HG03108 (cell line): ENCODE results near the gene TUBB.

Source experiments
- ATAC-seq: cut with Tn5 transposase; IDR thresholded peaks from one replicate; pipeline ENCODE4 v1.9.1; 2021; ENCODE audit warnings: moderate library complexity; ENCODE audit not compliant: unreplicated experiment

TUBB gene

DNA sequence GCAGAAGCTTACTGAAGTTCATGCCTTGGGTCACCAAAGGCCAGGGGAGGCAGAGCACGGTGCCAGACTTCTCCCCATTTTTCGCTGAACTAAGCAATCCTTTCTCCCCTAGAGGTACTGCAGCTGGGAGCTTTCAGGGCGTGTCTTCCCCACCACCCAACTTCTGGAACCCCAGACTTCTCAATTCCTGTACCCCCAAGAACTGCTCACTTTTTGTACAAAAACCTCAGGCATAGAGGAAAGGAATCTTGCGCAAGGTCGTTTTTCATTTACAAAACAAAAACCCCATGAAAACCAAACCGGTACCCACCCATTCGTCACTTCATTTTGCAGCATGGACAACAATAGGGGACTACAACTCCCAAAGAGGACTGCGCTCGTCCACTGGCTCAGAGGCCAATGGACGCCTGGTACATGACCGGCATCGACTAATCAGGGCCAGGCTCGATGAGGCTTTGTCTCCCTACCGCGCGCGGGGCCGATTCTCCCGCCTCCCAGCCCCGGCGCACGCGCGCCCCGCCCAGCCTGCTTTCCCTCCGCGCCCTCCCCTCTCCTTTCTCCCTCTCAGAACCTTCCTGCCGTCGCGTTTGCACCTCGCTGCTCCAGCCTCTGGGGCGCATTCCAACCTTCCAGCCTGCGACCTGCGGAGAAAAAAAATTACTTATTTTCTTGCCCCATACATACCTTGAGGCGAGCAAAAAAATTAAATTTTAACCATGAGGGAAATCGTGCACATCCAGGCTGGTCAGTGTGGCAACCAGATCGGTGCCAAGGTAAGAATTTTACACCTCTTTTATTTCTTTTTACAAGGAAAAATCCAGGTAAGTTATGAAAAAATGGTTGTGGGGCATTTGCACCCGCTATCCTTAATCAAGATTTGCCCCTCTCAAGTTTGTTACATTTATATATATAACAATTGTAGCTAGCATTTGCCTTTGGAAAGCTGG, at the start of gene TUBB:
TSS of gene TUBB (plus strand) at position 562 of the 947 bp plus-strand sequence. CDS start at position 717, 155 bp downstream.
- ATAC-seq = peak; percentile 46

DNA sequence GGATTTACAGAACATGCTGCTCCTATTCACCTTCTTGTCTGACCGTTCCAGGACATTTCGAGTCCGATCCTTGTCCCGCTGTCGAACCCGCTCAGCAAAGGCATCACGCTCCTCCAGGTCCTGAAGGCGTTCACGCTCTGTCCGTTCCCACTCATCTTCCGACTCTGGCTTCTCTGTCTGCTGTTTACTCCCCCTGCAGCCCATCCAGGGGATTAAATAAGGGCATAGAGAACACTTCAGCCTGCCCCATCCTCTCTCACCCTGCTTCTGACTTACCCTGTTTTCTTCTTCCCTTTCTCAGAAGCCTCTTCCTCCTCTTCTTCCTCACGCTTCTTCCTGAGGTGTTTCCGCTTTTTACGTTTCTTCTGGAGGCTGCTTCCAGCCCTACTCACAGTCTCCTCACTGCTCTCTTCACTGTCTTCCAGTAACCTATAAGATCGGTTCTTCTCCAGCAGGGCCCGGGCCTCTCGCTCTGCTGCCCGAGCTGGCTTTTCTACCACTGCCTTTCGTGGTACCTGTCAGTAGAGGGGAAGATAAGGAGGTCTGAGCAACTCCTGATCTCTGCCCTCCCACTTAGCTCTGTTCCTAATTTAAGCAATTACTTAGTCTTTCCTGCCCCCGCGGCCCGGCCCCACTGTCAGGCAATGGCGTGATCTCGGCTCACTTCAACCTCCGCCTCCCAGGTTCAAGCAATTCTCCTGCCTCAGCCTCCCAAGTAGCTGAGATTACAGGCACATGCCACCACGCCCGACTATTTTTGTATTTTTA, 49.2 kb upstream of the TUBB start:
- no peak for ATAC-seq

DNA sequence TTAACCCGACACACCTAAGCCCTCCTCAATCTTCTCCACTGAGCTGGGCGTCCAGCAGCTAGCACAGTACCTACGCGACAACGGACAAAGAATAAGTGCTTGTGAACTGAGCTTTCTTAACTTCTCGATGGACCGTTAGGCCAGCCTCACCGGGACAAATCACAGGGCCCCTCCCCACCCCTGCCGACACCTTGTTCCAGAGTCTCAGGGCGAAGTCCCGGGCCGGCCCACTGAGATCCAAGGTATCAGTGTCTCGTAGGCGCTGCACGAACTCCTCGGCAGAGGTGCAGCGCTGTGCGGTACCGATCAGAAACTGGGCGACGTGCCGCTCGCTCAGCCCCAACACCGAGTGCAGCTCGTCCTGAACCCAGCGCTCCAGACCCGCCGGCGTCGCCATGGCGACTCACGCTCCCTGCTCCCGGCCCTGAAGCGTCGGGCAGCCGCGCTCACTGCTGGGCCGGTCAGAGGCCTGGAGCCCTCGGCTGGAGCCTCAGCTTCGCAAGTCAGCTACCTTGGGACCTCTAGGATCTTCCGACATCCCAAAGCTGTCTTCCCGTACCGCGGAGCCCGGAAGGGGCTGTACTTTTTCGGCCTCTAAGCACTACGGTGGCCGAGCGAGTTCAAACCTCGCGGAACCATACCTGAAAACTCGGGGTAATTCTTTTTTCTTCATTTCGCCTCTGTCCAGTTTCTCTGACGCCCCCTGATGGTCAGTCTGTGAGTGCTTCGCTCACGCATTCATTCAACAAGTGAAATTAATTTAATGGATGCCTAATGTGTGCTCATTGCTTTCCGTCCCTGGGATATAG, 47.5 kb upstream of the TUBB start, which contains the start of gene DHX16:
TSS of gene DHX16 (minus strand) at position 562 of the 809 bp plus-strand sequence. CDS start at position 397, 165 bp downstream.
- ATAC-seq = peak; percentile 61

DNA sequence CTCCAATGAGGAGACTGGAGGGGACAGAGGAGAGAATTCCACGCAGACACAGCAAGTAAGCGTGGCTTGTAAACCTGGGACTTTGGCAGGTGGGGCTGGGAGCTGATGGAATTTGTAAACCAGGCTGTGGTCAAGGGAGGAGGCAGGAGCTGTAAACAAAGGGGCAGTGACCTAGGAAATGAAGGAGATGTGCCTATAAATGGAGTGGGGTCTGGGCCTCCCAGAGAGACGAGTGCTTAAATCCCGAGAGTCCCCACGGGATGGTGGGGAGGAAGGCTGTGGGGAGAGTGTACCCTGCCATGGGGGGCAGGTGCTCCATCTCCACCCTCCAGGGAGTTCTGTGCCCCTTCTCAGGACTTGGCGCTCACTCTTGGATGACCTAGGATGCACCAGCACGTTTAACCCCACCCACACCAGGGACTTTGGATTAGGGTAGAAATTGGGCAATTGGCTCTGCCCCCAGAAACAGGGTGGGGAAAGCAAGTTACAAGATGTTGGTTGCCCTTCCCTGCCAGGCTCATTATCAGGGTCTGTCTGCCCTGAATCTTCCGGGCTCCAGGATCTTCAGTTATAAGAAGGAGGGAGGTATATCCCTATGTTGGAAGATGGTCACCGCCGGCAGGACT, 43.4 kb upstream of the TUBB start:
- ATAC-seq = no peak

DNA sequence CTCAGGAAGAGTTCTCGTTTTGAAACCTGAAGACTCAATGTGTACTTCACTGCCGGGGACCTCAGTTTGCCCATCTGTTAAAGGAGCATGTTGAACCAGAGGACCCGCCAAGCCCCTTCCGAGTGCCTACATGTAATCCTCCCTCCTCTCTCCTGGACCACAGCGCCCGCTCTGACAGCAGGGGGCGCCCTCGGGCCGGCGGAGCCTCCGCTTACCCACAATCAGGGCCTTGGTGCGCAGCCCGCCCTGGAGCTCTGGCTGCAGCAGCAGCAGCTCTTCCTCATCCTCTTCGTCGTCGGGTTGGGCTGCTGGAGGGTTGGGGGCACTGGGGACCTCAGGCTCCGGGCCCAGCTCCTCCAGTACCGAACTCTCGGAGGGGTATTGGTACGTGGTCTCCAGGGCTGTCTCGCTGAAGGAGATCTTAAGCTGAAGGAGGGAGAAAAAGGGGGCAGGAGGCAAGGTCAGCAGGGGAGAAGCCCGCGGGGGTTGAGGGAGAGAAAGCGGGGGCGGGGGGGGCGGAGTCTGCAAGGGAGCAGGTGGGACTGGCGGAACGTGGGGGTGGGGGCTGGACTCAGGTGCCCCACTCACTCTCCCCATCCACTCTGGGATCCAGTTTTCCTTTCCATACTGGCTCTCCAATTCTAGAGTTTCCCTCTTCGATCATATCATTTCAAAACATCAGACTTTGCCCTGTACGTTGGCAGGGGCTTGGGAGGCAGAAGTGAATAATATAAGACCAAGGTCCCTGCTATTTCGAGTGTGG, 41.0 kb upstream of the TUBB start:
- ATAC-seq = peak; percentile 41

DNA sequence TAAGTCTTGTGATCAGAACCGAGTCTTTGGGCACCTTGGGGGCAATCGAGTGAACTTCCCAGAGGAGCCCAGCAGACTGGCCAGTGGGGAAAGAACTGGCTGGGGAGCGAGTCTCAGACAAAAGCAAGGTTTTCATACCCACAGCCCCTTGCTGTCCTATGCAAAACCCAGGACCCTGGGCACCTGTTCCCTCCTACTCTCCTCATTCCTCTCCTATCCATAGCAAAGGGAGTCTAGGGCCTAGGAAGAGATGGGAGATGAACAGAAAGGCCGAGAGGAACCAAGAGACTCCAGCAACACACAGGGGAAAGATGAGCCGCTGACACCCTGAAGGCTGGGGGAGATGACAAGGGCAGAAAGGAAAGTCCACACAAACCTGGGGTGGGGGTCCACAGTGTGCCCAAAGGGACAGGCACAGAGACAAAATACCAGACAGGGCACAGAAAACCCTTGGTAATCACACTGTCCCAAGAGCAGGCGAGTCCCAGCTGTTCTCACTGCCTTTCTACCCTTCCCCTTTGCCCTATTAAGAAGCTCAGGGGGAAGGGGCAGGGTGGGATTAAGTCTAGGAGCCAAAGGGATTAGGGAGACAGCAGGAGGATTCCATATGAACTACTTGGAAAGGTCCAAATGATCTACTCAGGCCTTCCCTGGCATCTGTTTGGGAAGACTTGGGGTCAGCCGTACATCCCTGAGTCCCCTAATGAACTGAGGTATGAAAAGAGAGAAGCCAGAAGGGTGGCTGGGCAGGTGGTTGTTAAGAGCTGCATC, 40.2 kb upstream of the TUBB start:
- ATAC-seq = no peak

DNA sequence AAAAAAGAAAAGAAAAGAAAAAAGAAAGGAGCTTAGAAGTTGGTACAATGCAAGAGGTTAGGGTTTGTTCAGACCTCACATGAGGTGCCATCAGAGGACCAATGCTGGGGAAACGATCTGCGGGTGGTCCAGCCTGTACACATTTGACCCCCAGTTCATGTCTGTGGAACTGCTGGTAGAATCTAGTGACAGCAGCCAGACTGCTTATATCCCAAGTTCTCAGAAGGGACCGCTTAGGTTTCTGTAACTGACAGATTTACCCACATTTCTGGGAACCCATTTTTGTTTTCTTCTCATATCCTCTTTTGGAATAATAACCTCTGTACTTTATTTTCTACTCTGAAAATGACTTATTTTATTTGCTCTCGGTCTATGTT, 38.4 kb upstream of the TUBB start:
- ATAC-seq = no peak

DNA sequence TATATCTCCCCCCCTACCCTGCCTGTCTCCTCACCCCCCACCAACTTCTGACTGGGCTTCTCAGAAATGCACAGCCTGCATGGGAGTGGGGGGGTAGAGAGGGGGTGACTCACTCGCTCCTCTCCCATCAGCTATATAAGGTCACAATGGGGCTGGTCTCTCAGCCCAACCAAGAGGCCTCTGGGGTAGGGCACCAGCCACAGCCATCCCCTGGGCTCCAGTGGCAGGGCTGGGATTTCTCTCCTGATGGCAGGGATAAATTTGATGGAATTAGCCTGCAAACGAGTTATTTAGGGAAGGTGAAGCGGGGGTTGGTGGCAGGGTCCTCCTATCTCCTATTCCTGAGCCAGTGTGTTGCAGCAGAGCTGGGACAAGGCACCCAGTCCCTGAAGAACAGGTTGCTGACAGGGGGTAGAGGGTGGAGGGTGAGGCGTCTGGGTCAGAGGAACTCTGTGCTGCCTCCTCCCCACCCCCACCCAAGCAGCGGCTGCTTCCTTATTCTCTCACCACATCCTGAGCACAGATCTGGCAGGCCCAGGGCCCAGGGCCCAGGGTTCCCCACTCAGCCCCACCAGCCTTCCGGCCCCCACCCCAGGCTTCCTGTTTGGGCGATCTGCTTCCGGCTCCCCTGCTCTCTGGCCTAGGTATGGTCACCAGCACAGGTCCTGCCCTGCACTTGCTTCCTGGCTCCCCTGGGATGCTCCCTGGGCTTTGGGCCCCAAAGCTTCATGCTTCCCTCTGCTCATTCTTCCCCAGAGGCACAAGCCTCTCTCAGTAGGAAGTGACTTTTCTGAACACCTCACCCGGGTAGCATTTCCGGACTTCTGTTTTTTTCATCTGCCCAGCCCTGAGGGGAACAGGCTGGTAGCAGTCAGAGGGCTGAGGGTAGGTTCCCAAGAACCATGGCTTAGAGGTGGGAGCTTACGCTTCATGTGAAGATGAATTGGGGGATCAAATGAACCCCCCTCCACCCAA, 37.7 kb upstream of the TUBB start:
- ATAC-seq = peak; percentile 35

DNA sequence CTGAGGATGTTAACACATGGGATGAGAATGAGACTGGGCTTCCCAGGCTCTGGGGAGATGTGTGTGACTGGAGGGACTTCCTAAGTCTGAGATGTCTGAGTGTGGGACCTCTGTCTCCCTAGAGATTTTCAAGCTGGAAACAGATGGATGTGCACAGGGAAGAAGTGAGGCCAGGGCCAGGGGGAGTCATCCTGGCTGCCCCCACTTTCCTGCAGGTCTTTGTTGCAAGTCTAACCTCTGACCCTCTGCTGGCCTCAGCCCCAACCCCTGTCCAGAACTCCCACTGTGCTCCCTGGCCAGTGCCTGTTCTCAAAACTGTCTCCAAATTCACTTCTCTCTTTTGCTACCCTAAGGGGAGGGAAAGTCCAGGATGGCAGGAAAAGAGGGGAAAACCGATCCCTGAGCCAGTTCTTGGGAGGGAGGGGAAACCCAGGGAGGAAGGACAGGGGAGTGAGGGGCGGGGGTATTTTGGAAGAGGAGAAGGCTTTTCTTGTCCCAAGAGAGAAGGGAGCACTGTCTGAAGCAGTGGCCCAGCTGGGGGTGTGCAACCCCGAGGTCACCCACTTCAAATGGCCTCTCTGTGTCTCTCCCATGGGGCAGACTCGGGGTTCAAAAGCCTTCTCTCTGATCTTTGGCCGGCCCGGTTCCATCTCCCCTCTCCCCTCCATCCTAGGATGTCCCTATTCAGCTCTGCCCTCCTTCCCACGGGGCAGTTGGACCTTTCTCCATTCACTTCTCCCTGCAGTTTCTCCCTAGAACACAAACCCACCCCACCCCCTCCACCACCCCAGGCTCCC, 36.8 kb upstream of the TUBB start:
- ATAC-seq = no peak

DNA sequence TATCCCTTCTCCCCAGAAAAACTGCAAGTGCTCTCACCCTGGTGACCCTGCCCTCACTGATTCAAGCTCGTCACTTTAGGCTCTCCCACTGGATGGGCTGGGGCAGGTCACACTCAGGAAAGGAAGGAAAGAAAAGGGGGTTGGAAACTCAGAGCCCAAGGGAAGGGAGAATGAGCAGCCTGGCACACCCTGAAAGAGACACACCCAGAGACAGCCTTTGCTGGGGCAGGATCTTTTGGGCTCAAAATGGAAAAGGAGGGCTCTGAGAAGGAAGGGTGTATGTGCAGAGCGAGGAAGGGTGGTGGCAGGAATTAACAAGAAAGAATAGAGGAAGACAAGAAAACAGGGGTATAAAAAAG, 36.2 kb upstream of the TUBB start:
- ATAC-seq = no peak

DNA sequence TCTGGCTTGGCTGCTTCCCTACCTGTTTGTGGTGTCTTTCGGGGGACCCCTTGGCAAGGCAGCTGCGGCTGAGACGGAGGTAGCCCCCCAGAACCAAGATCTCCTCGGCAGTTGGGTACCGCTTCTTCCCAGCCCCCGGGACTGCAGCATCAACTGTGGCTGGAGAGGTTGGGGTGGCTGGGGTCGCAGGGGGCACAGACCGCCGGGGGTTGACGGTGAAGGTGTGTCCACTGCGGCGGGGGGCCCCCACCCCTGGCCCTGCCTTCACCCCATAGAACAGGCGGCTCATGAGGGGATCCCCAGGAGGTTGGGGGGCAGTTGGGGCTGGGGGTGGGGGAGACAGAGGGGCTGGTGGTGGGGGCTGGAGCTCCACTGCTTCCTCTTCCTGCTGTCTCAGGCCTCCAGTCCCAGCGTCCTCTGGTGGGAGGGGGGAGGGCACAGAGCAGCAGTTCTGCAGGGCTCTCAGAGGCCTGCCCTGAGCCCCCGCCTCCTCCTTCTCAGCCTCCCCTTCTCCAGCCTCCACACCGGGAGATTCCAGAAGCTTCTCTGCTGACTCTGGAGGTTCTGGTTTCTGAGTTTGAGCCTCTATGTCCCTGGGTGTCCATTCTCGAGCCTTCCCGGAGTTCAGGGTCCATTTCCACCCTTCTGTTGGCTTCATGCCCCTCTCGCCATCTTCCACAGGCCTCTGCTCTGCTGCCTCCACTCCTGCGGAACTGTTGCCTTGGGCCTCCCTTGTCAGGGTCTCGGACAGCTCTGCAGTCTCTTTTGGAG, 35.6 kb upstream of the TUBB start:
- ATAC-seq = no peak

DNA sequence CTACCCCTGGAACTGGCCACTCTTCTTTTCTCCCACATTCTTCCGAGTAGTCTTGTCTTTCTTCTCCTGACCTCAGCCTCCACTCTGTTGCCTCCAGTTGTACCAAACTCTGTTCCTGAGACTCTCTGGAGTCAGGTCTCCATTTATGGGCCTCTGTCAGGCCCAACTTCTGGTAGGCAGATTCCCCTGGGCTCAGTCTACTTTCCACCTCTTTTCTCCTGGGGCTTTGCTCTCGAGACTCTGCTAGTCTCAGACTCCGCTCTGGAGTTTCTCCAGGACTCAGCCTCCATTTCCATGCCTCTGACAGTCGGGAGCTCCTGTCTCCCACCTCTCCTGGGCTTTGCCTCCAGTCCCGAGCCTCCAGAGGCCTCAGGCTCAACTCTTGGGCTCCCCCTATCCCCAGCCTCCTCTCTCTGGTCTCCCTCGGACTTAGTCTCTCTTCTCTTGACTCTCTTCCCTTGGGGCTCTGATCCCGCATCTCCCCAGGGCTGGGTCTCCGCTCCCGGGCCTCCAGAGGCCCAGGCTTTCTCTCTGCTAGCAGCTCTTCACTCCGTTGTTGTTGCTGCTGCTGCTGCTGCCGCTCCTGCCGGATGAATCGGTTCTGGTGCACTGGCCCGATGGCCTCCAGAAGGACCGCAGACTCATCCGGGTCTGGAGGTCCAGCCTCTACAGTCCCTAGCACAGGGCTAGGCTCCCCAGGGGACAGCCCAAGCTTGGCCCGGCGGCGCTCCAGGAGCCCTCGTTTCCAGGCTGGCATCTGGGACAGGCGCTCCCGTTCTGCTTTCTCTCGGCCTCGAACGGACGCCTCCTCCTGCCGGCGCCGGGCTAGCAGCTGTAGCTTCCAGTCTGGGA, 34.8 kb upstream of the TUBB start:
- ATAC-seq = no peak

DNA sequence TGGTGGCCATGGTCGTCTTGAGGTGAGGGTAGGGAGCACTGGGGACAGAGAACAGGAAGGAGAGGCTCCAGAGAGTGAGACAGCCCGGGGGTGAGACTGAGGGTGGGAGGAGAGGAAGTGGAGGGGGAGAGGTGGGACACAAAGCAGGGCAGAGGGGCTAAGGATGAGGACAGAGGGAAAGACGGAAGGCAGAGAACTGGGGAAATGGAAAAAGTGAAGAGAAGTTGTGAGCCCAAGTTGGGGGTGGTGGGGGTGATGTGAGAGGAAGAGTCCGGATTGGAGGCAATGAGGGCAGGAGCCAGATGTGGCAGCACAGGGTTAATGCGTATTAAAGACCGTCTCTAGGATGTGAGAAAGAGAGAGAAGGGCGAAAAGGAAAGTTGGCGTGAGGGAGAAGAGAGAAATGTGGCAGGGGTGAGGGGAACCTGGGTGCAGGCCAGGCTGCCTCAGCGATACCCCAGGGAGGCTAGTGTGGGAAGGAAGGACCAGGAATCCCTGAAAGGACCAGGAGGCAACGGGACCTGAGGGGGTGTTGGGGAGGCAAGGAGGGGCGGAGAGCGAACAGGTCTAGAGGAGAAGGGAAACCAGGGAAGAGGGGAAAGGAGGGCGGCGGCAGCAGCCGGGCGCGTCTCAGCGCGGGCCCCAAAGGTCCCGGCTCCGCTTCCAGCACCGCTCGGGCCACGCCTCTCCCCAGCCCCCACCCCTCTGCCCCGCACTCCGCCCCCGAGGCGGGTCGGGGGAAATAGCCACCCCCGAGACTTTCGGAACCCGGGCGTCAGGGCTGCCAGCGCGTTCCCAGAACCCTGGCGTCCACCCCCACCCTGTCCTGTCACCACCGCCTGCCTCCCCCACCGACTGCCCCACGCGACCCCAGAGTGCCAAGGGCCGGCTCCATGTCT, 33.9 kb upstream of the TUBB start, which contains the start of gene PPP1R18:
TSS of gene PPP1R18 (minus strand) at position 637 of the 899 bp plus-strand sequence. CDS start at position 10, 627 bp downstream.
- ATAC-seq = no peak

DNA sequence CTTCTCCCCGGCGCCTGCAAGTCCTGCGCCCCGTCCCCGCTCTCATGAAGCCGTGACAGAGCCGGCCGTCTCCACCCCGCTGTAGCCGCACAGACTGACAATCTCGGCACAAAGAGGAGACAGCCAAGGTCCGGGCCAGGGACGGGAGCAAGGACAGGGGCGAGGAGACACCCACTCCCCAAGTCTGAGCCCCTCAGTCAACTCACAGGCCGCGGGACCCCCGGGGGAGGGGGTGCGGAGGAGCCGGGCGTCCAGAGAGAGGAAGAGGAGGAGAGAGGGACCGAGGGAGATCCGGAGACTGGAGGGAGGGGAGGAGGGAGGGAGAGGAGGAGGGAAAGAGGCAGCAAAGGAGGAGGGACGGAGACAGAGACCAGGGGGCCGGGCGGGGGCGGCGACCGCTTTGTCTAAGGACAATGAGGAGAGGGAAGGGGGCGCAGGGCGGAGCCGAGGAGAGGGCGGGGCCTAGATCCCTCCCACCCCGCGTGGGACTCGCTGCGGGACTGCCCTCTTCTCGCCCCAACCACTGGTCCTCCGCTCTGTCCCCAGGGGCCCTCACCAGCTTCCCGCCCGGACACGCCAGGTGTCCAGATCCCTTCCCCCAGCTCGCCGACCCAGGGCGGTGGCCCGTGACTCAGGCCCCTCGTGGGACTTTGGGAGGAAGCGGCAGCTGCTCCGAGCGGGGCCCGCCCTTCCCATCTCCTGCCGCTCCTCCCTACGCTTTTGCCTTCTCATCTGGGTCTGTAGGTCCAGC, 33.1 kb upstream of the TUBB start:
- ATAC-seq = peak; percentile 44
